GM23338 (cell line): ENCODE measurements around the gene DPP10. TPM values are rescaled to one million over a fixed set of nuclear protein-coding genes. Genes with fewer than 3 reads are reported as not detected.

Source experiments
- ATAC-seq: fragments of 200-7000 bp; cut with Tn5 transposase; 3 replicates; pipeline ENCODE4 v1.9.1; 2020
- DNase-seq: peaks from one replicate; pipeline ENCODE4 v3.0.0-alpha.2; 2015; ENCODE audit warnings: low spot score
- H2AFZ ChIP-seq: fragments of 200-600 bp; sonication (generic); 2 replicates; pipeline ENCODE4 v1.8.0; 2016; ENCODE audit warnings: antibody characterized with exemption, mild to moderate bottlenecking, moderate library complexity
- H3F3A ChIP-seq: fragments of 200-600 bp; sonication (generic); replicated peaks from 2 replicates; pipeline ENCODE4 v1.8.0; 2017; ENCODE audit warnings: antibody characterized with exemption, mixed run types, low read depth
- H3K27ac ChIP-seq: fragments of 200-600 bp; sonication (generic); 2 replicates; pipeline ENCODE4 v1.6.1; 2016; ENCODE audit warnings: low read depth
- H3K27me3 ChIP-seq: fragments of 200-600 bp; sonication (generic); 2 replicates; pipeline ENCODE4 v1.8.0; 2016; ENCODE audit warnings: mild to moderate bottlenecking, mixed run types, moderate library complexity; ENCODE audit not compliant: insufficient read depth
- H3K36me3 ChIP-seq: fragments of 200-600 bp; sonication (generic); 2 replicates; pipeline ENCODE4 v1.8.0; 2016; ENCODE audit warnings: mild to moderate bottlenecking; ENCODE audit not compliant: insufficient read depth
- H3K4me1 ChIP-seq: fragments of 200-600 bp; sonication (generic); 2 replicates; pipeline ENCODE4 v1.8.0; 2016; ENCODE audit warnings: mild to moderate bottlenecking, moderate library complexity; ENCODE audit not compliant: insufficient read depth
- H3K4me2 ChIP-seq: fragments of 200-600 bp; sonication (generic); 2 replicates; pipeline ENCODE4 v1.7.1; 2017; ENCODE audit warnings: mixed run types
- H3K4me3 ChIP-seq: fragments of 200-600 bp; sonication (generic); 2 replicates; pipeline ENCODE4 v1.6.1; 2016; ENCODE audit warnings: mixed run types
- H3K79me2 ChIP-seq: fragments of 200-600 bp; sonication (generic); replicated peaks from 2 replicates; pipeline ENCODE4 v1.8.0; 2017; ENCODE audit warnings: mild to moderate bottlenecking; ENCODE audit not compliant: insufficient read depth
- H3K9me2 ChIP-seq: fragments of 200-600 bp; sonication (generic); 2 replicates; pipeline ENCODE4 v1.8.0; 2017; ENCODE audit not compliant: insufficient read depth
- H4K20me1 ChIP-seq: fragments of 200-600 bp; sonication (generic); replicated peaks from 2 replicates; pipeline ENCODE4 v1.8.0; 2017; ENCODE audit warnings: mild to moderate bottlenecking; ENCODE audit not compliant: insufficient read depth
- H3K27ac Mint-ChIP-seq: 2 replicates; pipeline ENCODE4 v1.8.0; 2020; ENCODE audit warnings: inconsistent platforms, mild to moderate bottlenecking, moderate library complexity, mixed read lengths
- H3K27me3 Mint-ChIP-seq: 3 replicates; pipeline ENCODE4 v1.8.0; 2022; ENCODE audit warnings: low read depth, mild to moderate bottlenecking, moderate library complexity, mixed read lengths, inconsistent platforms; ENCODE audit not compliant: insufficient read depth, poor library complexity
- H3K36me3 Mint-ChIP-seq: 3 replicates; pipeline ENCODE4 v1.8.0; 2021; ENCODE audit warnings: low read depth, mild to moderate bottlenecking, inconsistent platforms, moderate library complexity, mixed read lengths
- H3K4me1 Mint-ChIP-seq: 3 replicates; pipeline ENCODE4 v1.8.0; 2020; ENCODE audit warnings: mild to moderate bottlenecking, inconsistent platforms, mixed read lengths
- H3K4me3 Mint-ChIP-seq: 3 replicates; pipeline ENCODE4 v1.8.0; 2021; ENCODE audit warnings: moderate library complexity, mild to moderate bottlenecking, inconsistent platforms, mixed read lengths
- H3K9me3 Mint-ChIP-seq: 3 replicates; pipeline ENCODE4 v1.8.0; 2020; ENCODE audit warnings: moderate library complexity, mild to moderate bottlenecking, inconsistent platforms, mixed read lengths
- CREB1 ChIP-seq: fragments of 250-450 bp; sonication (Bioruptor Pico); IDR thresholded peaks from 2 replicates; pipeline ENCODE4 v1.5.0; 2020; ENCODE audit warnings: low read depth, mild to moderate bottlenecking, moderate library complexity
- EZH2phosphoT487 ChIP-seq: fragments of 200-600 bp; sonication (generic); IDR thresholded peaks from one replicate; pipeline ENCODE4 v1.8.1; 2018; ENCODE audit warnings: antibody characterized with exemption; ENCODE audit not compliant: unreplicated experiment
- JUNB ChIP-seq: IDR thresholded peaks from one replicate; pipeline ENCODE4 v1.6.1; 2016; ENCODE audit warnings: antibody characterized with exemption; ENCODE audit not compliant: unreplicated experiment
- NANOG ChIP-seq: IDR thresholded peaks from 2 replicates; pipeline ENCODE4 v1.6.1; 2016; ENCODE audit warnings: antibody characterized with exemption, borderline replicate concordance
- POLR2AphosphoS5 ChIP-seq: IDR thresholded peaks from 2 replicates; pipeline ENCODE4 v1.6.1; 2016; ENCODE audit warnings: antibody characterized with exemption, low read depth
- STAT1 ChIP-seq: IDR thresholded peaks from one replicate; pipeline ENCODE4 v1.6.1; 2016; ENCODE audit warnings: antibody characterized with exemption; ENCODE audit not compliant: unreplicated experiment
- ZNF114 ChIP-seq: fragments of 250-450 bp; sonication (Bioruptor Pico); IDR thresholded peaks from 2 replicates; pipeline ENCODE4 v1.5.0; 2020; ENCODE audit warnings: mild to moderate bottlenecking, moderate library complexity
- ZNF331 ChIP-seq: fragments of 250-450 bp; sonication (Bioruptor Pico); IDR thresholded peaks from 2 replicates; pipeline ENCODE4 v1.5.0; 2020; ENCODE audit warnings: low read depth, mild to moderate bottlenecking, moderate library complexity
- ZNF462 ChIP-seq: fragments of 250-450 bp; sonication (Bioruptor Pico); IDR thresholded peaks from 2 replicates; pipeline ENCODE4 v1.5.0; 2020; ENCODE audit warnings: mild to moderate bottlenecking, moderate library complexity
- polyA plus RNA-seq: library from polyadenylated mRNA; unstranded; fragments of >200 nt; fragmentation: Nextera tagmentation; extraction: Ambion mirVana; gene quantifications from 2 replicates; pipeline ENCODE4 v1.2.1, GENCODE V29; 2016
- total RNA-seq: library from RNA; depleted of rRNA; stranded (reverse); fragments of >200 nt; shearing (Covaris generic); gene quantifications from 2 replicates; pipeline ENCODE4 v1.2.3, GENCODE V29; 2014
- TF ChIP-seq, protein P1 (sequence below): IDR thresholded peaks from 2 replicates; pipeline ENCODE4 v1.6.1; 2016; ENCODE audit warnings: antibody characterized with exemption
- TF ChIP-seq, protein P2 (sequence below), 2 experiments: fragments of 200-600 bp in 1 of 2; sonication (generic) in 1 of 2; conservative IDR thresholded peaks; 2 replicates each; pipeline versions ENCODE4 v1.5.1 to v1.6.1; 2016 to 2017; ENCODE audit warnings: antibody characterized with exemption in 2 of 2, low read depth in 2 of 2, mild to moderate bottlenecking in 2 of 2, moderate library complexity in 1 of 2

Gene DPP10
- total and polyA plus RNA-seq, 2 experiments from 2014 or later, result 3.6 to 14.8 TPM

- Mint-ChIP-seq H3K4me1 (no peaks in the 10 kb centered on the region), H3K27ac (no peak overlapping the region), H3K36me3 (no peaks in the 10 kb centered on the region), H3K4me3 (no peak overlapping the region), H3K27me3 (no peaks in the 10 kb centered on the region), H3K9me3 (no peaks in the 10 kb centered on the region)
- Histone ChIP-seq H3K9me2 (no peaks in the 10 kb centered on the region), H3K79me2 (no peaks in the 10 kb centered on the region), H3K4me2 (no peak overlapping the region), H3K36me3 (no peaks in the 10 kb centered on the region), H3K27me3 (no peaks in the 10 kb centered on the region), H2AFZ (no peak overlapping the region), H3K4me3 (no peak overlapping the region), H3F3A (no peaks in the 10 kb centered on the region), H4K20me1 (no peaks in the 10 kb centered on the region), H3K27ac (no peak overlapping the region), H3K4me1 (no peaks in the 10 kb centered on the region)
- ATAC-seq (no peak), DNase-seq (no peak)
- TF ChIP-seq, protein P1, sequence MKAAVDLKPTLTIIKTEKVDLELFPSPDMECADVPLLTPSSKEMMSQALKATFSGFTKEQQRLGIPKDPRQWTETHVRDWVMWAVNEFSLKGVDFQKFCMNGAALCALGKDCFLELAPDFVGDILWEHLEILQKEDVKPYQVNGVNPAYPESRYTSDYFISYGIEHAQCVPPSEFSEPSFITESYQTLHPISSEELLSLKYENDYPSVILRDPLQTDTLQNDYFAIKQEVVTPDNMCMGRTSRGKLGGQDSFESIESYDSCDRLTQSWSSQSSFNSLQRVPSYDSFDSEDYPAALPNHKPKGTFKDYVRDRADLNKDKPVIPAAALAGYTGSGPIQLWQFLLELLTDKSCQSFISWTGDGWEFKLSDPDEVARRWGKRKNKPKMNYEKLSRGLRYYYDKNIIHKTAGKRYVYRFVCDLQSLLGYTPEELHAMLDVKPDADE, result no peak
- TF ChIP-seq NANOG (no peak), POLR2AphosphoS5 (no peak), CREB1 (CRISPR knock-in tag) (no peak), JUNB (no peak), EZH2phosphoT487 (no peak), ZNF114 (CRISPR knock-in tag) (no peak), ZNF331 (no peak), ZNF462 (no peak), STAT1 (no peak)
- TF ChIP-seq, protein P2, sequence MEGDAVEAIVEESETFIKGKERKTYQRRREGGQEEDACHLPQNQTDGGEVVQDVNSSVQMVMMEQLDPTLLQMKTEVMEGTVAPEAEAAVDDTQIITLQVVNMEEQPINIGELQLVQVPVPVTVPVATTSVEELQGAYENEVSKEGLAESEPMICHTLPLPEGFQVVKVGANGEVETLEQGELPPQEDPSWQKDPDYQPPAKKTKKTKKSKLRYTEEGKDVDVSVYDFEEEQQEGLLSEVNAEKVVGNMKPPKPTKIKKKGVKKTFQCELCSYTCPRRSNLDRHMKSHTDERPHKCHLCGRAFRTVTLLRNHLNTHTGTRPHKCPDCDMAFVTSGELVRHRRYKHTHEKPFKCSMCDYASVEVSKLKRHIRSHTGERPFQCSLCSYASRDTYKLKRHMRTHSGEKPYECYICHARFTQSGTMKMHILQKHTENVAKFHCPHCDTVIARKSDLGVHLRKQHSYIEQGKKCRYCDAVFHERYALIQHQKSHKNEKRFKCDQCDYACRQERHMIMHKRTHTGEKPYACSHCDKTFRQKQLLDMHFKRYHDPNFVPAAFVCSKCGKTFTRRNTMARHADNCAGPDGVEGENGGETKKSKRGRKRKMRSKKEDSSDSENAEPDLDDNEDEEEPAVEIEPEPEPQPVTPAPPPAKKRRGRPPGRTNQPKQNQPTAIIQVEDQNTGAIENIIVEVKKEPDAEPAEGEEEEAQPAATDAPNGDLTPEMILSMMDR (conservative IDR thresholded peaks at IDR 0.05; ENCODE audit: low read depth in 2 of 2), result no peak
These were observed 1290.8 kb downstream of the DPP10 start for GRCh38 chr2:115733190-115733775.
